DMS53 treated with DMSO at 0.1 percent for 48 hours (cell line): ENCODE measurements around the gene WDR38.

Experiments used
- DNase-seq: peaks from one replicate; lab custom pipeline; 2025; ENCODE audit not compliant: unreplicated experiment; lab: John Stamatoyannopoulos, UW

The WDR38 gene

GRCh38 chr9:124880501-124880900 lies 27.2 kb downstream of the WDR38 start:
- no peak for DNase-seq

GRCh38 chr9:124881138-124881743 lies 28.0 kb downstream of the WDR38 start:
- DNase-seq: no peak

- DNase-seq: no peak
Observed at GRCh38 chr9:124882231-124882630, 29.0 kb downstream of the WDR38 start.

- no peak for DNase-seq
Observed at GRCh38 chr9:124884376-124884775, 31.1 kb downstream of the WDR38 start.

- DNase-seq: no peak
Observed at GRCh38 chr9:124885551-124885950, 32.3 kb downstream of the WDR38 start.

- DNase-seq: no peak
Observed at GRCh38 chr9:124886461-124886860, 33.2 kb downstream of the WDR38 start.

GRCh38 chr9:124886866-124887492 lies 33.7 kb downstream of the WDR38 start:
- no peak for DNase-seq

GRCh38 chr9:124887832-124888231 lies 34.6 kb downstream of the WDR38 start:
- DNase-seq: no peak

GRCh38 chr9:124889006-124889405 lies 35.7 kb downstream of the WDR38 start:
- no peak for DNase-seq

GRCh38 chr9:124890179-124890578 lies 36.9 kb downstream of the WDR38 start:
- DNase-seq: no peak

GRCh38 chr9:124894035-124894740 lies 40.9 kb downstream of the WDR38 start:
- no peak for DNase-seq

- no peak for DNase-seq
Observed at GRCh38 chr9:124894741-124895170, 41.5 kb downstream of the WDR38 start.

- DNase-seq: no peak
Observed at GRCh38 chr9:124897570-124898460, 44.6 kb downstream of the WDR38 start.

GRCh38 chr9:124899845-124900244 lies 46.6 kb downstream of the WDR38 start:
- no peak for DNase-seq

- no peak for DNase-seq
Observed at GRCh38 chr9:124906966-124907365, 53.7 kb downstream of the WDR38 start.
